ENCODE data around the gene ARL5B. TPM values are rescaled to one million over a fixed set of nuclear protein-coding genes. Genes with fewer than 3 reads are reported as not detected.
"Not testable (repeated sequence)": the region's sequence is repeated elsewhere in the genome, so short reads cannot be mapped to it uniquely, and the experiment has no call there.

The ARL5B gene, protein sequence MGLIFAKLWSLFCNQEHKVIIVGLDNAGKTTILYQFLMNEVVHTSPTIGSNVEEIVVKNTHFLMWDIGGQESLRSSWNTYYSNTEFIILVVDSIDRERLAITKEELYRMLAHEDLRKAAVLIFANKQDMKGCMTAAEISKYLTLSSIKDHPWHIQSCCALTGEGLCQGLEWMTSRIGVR
- polyA plus RNA-seq (2013, experiment 1 of 2): 29.9 TPM
- polyA plus RNA-seq (2013, experiment 2 of 2): 35.1 TPM

DNA sequence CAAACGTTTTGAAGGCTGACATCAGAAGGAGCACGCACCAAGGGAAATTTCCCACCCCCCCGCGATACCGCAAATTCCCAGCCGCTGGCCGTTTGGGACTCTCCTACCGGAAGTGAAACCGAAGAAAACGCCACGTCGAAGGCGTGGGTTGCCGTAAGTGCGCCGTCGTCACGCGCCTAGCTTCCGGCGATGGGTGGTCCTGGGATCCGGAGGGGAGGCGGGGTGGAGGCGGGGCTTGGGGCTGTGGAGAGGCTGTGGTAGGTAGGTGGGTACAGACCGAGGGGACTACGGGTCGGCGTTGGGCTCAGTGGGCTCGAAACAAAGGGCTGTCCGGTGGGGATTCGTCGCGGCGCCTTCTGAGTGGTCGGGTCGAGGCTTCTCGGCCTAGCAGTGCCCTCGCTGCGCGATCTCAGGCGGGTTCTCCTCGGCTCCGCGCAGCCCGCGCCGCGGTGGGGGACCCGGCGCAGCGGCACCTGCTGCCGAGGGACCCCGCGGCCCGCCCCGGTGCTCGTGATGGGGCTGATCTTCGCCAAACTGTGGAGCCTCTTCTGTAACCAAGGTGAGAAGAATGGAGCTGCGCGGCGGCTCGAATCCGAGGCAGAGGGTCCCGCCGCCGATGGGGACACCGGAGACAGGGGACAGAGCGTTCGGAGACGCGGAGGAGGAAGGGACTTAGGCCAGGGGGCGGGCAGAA is at the start of gene ARL5B:
ARL5B (plus strand) TSS at position 307 of the 694 bp plus-strand sequence; CDS start at position 514, 207 bp downstream.
- no peaks in the 10 kb centered on the region for H3K27me3 ChIP-seq (ENCODE audit: insufficient read depth, low read length)
- 0 out of 2 replicates have a peak, but pooled peaks cover 11% of the 10 kb centered on the region for H3K4me1 ChIP-seq (ENCODE audit: insufficient read depth, low read length)
- H3K9me3 ChIP-seq (ENCODE audit: insufficient read depth, low read depth, low read length): no peaks in the 10 kb centered on the region
- H3K36me3 ChIP-seq (ENCODE audit: insufficient read depth, low read length): 0 out of 2 replicates have a peak, but pooled peaks cover 4% of the 10 kb centered on the region
- peak within 1 kb of the TSS; percentile 99 for H3K4me3 ChIP-seq (ENCODE audit: low read length)
- peak within 1 kb of the TSS; percentile 92 for H3K27ac ChIP-seq (ENCODE audit: low read depth, low read length)
- under 1% methylated on average over 72 of the region's 72 CpGs for WGBS
- peak within 1 kb of the TSS; percentile 98 for H3K9ac ChIP-seq (ENCODE audit: low read depth, low read length)

DNA sequence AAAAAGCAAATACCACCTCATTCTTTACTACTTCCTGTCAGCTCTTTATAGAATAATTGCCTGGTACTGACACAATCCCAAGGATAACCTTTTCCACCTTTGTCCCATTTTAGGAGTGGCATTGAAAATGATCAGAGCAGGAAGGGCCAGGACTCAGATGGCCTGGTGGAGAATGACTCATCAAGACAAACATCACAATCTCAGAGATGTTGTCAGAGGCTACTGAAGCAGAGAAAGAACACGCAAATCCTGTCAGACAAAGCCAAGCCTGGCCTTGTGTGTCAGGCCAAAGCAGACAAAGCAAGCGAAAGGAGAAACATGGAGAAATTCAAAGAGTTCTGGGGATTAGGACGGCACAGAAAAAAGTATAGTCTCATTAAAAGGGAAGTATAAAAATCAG is 48.7 kb upstream of the ARL5B start:
- peaks cover 3% of the 10 kb centered on the region; the same call in 1 of the 2 replicates for H3K4me1 ChIP-seq (ENCODE audit: insufficient read depth, low read length)
- H3K27ac ChIP-seq (ENCODE audit: low read depth, low read length): peak overlapping the region; percentile 5; the same call in 1 of the 2 replicates
- 93% methylated on average over 3 of the region's 3 CpGs for WGBS
- peaks cover 17% of the 10 kb centered on the region; the same call in 1 of the 2 replicates for H3K36me3 ChIP-seq (ENCODE audit: insufficient read depth, low read length)
- no peak overlapping the region for H3K4me3 ChIP-seq (ENCODE audit: low read length)
- no peaks in the 10 kb centered on the region for H3K9me3 ChIP-seq (ENCODE audit: insufficient read depth, low read depth, low read length)
- no peaks in the 10 kb centered on the region for H3K27me3 ChIP-seq (ENCODE audit: insufficient read depth, low read length)
- H3K9ac ChIP-seq (ENCODE audit: low read depth, low read length): peak overlapping the region; percentile 45; the same call in 1 of the 2 replicates

DNA sequence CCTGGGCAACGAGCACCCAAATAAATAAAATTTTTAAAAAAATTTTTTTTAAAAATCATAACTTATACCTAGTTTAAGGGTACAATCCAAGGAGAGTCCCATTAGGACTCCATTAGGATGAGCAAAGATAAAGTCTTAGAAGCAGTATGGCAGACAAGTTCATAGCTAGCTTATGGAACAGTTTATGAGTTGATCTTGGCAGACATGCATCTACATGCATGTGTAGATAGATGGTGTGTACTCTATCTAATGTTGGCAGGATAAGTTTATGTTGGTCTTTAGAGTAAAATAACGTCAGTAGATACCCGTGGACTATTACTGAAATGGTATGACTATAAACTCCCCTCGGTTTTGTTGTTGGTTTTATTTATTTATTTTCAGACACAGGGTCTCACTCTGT is 48.1 kb upstream of the ARL5B start:
- peaks cover 3% of the 10 kb centered on the region; the same call in 1 of the 2 replicates for H3K4me1 ChIP-seq (ENCODE audit: insufficient read depth, low read length)
- WGBS: 95% methylated on average over 3 of the region's 4 CpGs

DNA sequence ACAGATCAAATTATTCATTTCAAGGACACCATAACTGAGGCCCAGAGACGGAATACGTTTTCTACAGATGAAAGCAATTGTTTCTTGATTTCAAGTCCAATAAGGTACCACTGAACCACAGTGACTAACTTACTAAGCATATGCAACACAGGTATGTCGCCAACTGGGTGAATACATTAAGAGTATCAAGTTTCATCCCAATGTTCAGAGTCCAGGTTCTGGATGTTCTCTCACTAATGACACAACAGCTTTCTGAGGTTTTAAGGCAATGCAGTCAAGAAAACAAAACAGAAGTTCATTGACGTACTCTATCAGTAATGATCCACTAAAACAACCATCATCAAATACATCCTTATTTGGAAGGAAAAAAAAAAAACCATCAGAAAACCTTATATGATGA is 43.6 kb upstream of the ARL5B start:
- no peak overlapping the region for H3K4me3 ChIP-seq (ENCODE audit: low read length)
- H3K27me3 ChIP-seq (ENCODE audit: insufficient read depth, low read length): no peaks in the 10 kb centered on the region
- no peak overlapping the region for H3K27ac ChIP-seq (ENCODE audit: low read depth, low read length)
- H3K4me1 ChIP-seq (ENCODE audit: insufficient read depth, low read length): no peaks in the 10 kb centered on the region; the same call in 1 of the 2 replicates
- H3K36me3 ChIP-seq (ENCODE audit: insufficient read depth, low read length): peaks cover 28% of the 10 kb centered on the region
- WGBS: 92% methylated on average over 4 of the region's 4 CpGs
- H3K9me3 ChIP-seq (ENCODE audit: insufficient read depth, low read depth, low read length): no peaks in the 10 kb centered on the region
- H3K9ac ChIP-seq (ENCODE audit: low read depth, low read length): no peak overlapping the region

More for the DNA sequence above, 48.1 kb upstream of the ARL5B start:
- no peaks in the 10 kb centered on the region for H3K9me3 ChIP-seq (ENCODE audit: insufficient read depth, low read depth, low read length)
- H3K9ac ChIP-seq (ENCODE audit: low read depth, low read length): no peak overlapping the region
- peaks cover 18% of the 10 kb centered on the region; the same call in 1 of the 2 replicates for H3K36me3 ChIP-seq (ENCODE audit: insufficient read depth, low read length)
- H3K27ac ChIP-seq (ENCODE audit: low read depth, low read length): no peak overlapping the region
- no peak overlapping the region for H3K4me3 ChIP-seq (ENCODE audit: low read length)
- no peaks in the 10 kb centered on the region for H3K27me3 ChIP-seq (ENCODE audit: insufficient read depth, low read length)

DNA sequence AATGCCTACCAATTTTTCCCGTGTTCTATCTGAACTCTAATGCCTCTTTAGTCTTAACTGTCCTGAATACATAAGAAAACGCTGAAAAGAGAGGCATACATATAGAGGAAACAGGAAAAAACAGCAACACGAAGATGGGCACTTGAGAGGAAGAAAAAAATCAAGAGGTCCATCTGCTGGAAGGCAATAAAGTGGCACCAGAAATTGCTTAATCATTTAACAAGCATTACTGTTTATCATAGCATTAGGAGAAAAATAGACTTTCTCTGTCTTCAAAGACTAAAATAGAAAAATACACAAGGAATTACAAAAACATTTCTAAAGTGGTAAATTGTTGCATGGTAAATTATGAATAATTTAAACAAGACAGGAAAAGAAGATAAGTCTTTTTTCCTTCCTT is 42.9 kb upstream of the ARL5B start:
- Histone ChIP-seq H3K27me3 (ENCODE audit: insufficient read depth, low read length) (no peaks in the 10 kb centered on the region), H3K27ac (ENCODE audit: low read depth, low read length) (no peak overlapping the region), H3K36me3 (ENCODE audit: insufficient read depth, low read length) (peaks cover 35% of the 10 kb centered on the region), H3K9ac (ENCODE audit: low read depth, low read length) (no peak overlapping the region), H3K4me3 (ENCODE audit: low read length) (no peak overlapping the region), H3K4me1 (ENCODE audit: insufficient read depth, low read length) (no peaks in the 10 kb centered on the region), H3K9me3 (ENCODE audit: insufficient read depth, low read depth, low read length) (no peaks in the 10 kb centered on the region)
- WGBS: 90% methylated on average over 3 of the region's 3 CpGs

DNA sequence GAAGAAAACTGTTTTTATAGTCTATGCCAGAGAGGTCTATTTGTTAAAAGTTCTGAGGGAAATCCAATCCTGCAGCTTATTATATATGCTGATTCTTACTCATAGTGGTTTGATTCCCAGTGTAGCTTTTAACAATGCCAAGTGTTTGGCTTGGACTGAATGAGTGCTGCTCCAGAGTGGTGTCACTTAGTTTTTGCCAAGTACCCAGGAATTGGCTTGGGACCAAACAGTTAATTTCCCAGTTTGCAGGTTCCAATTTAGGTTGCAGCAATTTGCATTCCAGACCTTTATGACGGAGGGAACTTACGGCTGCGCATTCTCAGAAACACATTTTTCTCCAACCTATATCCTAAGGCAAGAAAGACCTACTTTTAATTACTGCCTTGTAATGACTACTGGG is 40.2 kb upstream of the ARL5B start:
- Histone ChIP-seq H3K4me3 (ENCODE audit: low read length) (no peak overlapping the region), H3K36me3 (ENCODE audit: insufficient read depth, low read length) (peaks cover 33% of the 10 kb centered on the region), H3K27ac (ENCODE audit: low read depth, low read length) (no peak overlapping the region), H3K4me1 (ENCODE audit: insufficient read depth, low read length) (no peaks in the 10 kb centered on the region), H3K9ac (ENCODE audit: low read depth, low read length) (no peak overlapping the region), H3K9me3 (ENCODE audit: insufficient read depth, low read depth, low read length) (no peaks in the 10 kb centered on the region), H3K27me3 (ENCODE audit: insufficient read depth, low read length) (no peaks in the 10 kb centered on the region)
- WGBS: 96% methylated on average over 3 of the region's 3 CpGs

DNA sequence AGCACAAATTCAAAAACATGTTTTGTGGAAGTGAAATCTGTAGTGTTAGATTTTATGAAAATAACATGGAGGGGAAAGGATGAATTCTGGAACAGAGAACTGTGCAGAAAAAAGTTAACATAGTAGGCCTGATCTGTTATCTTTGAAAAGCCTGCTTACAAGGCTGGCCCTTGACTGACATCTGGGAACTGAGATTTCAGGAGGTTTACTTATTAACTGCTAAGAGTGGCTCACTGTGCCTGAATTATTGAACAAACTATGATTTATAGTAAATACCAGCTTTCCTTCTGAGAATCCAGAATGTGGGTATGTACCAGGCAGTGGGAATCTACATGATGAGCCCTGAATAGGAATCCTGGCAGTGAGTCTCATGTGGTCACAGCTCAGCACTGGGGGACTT is 38.4 kb upstream of the ARL5B start:
- no peak overlapping the region for H3K9ac ChIP-seq (ENCODE audit: low read depth, low read length)
- peaks cover 27% of the 10 kb centered on the region for H3K36me3 ChIP-seq (ENCODE audit: insufficient read depth, low read length)
- H3K4me3 ChIP-seq (ENCODE audit: low read length): no peak overlapping the region
- no peaks in the 10 kb centered on the region for H3K9me3 ChIP-seq (ENCODE audit: insufficient read depth, low read depth, low read length)
- H3K27ac ChIP-seq (ENCODE audit: low read depth, low read length): no peak overlapping the region
- H3K27me3 ChIP-seq (ENCODE audit: insufficient read depth, low read length): no peaks in the 10 kb centered on the region
- H3K4me1 ChIP-seq (ENCODE audit: insufficient read depth, low read length): no peaks in the 10 kb centered on the region

DNA sequence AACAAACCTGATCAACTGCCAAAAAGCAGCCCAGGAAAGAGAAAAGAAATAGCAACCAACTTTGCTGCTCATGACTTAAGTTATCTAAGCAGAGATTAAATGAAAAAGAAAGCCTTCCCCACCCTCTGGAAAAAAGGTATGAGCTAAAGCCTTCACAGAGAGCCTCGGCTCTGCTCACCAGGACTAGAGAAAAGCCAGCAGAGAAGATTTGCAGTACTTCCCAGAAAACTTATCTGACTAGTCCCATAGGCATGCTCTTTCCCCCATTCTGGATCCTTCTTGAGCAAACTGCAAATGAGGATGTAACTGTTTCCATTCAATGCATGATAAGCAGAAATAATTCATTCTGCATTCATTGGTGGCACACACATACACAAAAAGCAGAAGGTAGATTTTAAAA is 35.6 kb upstream of the ARL5B start:
- H3K27me3 ChIP-seq (ENCODE audit: insufficient read depth, low read length); H3K9ac ChIP-seq (ENCODE audit: low read depth, low read length); H3K9me3 ChIP-seq (ENCODE audit: insufficient read depth, low read depth, low read length); H3K4me1 ChIP-seq (ENCODE audit: insufficient read depth, low read length); H3K4me3 ChIP-seq (ENCODE audit: low read length); H3K27ac ChIP-seq (ENCODE audit: low read depth, low read length): not testable (repeated sequence)
- H3K36me3 ChIP-seq (ENCODE audit: insufficient read depth, low read length): peaks cover 15% of the 10 kb centered on the region
- 62% methylated on average over 1 of the region's 1 CpG for WGBS

DNA sequence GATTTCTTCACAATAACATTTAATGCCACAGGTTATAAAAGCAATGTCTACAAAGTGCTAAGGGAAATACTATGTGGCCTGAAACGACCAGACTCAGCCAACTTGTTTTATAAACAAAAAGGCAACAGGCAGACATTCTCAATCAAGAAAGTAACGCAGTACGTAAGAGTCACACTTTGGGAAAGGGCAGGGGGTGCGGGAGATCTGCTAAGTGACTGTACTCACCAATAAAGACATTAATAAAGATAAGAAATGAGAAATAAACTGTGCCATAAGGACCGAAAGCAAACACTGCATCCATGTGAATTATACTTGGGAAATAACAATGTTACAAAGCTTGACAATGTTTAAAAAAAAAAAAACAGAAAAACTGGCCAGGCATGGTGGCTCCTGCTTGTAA is 33.3 kb upstream of the ARL5B start:
- Histone ChIP-seq H3K4me1 (ENCODE audit: insufficient read depth, low read length) (peaks cover 7% of the 10 kb centered on the region), H3K4me3 (ENCODE audit: low read length) (no peak overlapping the region), H3K27me3 (ENCODE audit: insufficient read depth, low read length) (no peaks in the 10 kb centered on the region), H3K9me3 (ENCODE audit: insufficient read depth, low read depth, low read length) (no peaks in the 10 kb centered on the region), H3K9ac (ENCODE audit: low read depth, low read length) (no peak overlapping the region), H3K27ac (ENCODE audit: low read depth, low read length) (no peak overlapping the region), H3K36me3 (ENCODE audit: insufficient read depth, low read length) (peaks cover 9% of the 10 kb centered on the region)
- WGBS: 96% methylated on average over 5 of the region's 5 CpGs

DNA sequence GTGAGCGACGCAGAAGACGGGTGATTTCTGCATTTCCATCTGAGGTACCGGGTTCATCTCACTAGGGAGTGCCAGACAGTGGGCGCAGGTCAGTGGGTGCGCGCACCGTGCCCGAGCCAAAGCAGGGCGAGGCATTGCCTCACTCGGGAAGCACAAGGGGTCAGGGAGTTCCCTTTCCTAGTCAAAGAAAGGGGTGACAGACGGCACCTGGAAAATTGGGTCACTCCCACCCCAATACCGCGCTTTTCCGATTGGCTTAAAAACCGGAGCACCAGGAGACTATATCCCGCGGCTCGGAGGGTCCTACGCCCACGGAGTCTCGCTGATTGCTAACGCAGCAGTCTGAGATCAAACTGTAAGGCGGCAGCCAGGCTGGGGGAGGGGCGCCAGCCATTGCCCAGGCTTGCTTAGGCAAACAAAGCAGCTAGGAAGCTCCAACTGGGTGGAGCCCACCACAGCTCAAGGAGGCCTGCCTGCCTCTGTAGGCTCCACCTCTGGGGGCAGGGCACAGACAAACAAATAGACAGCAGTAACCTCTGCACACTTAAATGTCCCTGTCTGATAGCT is 31.7 kb upstream of the ARL5B start:
- 2% methylated on average over 25 of the region's 25 CpGs for WGBS
- not testable (repeated sequence) for H3K4me1 ChIP-seq (ENCODE audit: insufficient read depth, low read length); H3K27me3 ChIP-seq (ENCODE audit: insufficient read depth, low read length); H3K36me3 ChIP-seq (ENCODE audit: insufficient read depth, low read length); H3K9me3 ChIP-seq (ENCODE audit: insufficient read depth, low read depth, low read length)
- H3K4me3 ChIP-seq (ENCODE audit: low read length): peak overlapping the region; percentile 74
- H3K9ac ChIP-seq (ENCODE audit: low read depth, low read length): peak overlapping the region; percentile 95
- H3K27ac ChIP-seq (ENCODE audit: low read depth, low read length): peak overlapping the region; percentile 77; the same call in 1 of the 2 replicates

DNA sequence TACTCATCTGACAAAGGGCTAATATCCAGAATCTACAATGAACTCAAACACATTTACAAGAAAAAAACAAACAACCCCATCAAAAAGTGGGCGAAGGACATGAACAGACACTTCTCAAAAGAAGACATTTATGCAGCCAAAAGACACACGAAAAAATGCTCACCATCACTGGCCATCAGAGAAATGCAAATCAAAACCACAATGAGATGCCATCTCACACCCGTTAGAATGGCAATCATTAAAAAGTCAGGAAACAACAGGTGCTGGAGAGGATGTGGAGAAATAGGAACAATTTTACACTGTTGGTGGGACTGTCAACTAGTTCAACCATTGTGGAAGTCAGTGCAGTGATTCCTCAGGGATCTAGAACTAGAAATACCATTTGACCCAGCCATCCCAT is 26.7 kb upstream of the ARL5B start:
- not testable (repeated sequence) for H3K9me3 ChIP-seq (ENCODE audit: insufficient read depth, low read depth, low read length); H3K36me3 ChIP-seq (ENCODE audit: insufficient read depth, low read length); H3K4me1 ChIP-seq (ENCODE audit: insufficient read depth, low read length); H3K9ac ChIP-seq (ENCODE audit: low read depth, low read length); H3K27ac ChIP-seq (ENCODE audit: low read depth, low read length); H3K4me3 ChIP-seq (ENCODE audit: low read length); H3K27me3 ChIP-seq (ENCODE audit: insufficient read depth, low read length)
- whole genome bisulfite sequencing: 90% methylated on average over 1 of the region's 3 CpGs
